GM18499 (cell line): Measurements from ENCODE around the gene PPT2.

Source experiments
- ATAC-seq: cut with Tn5 transposase; IDR thresholded peaks from one replicate; pipeline ENCODE4 v1.9.1; 2021; ENCODE audit warnings: moderate number of reproducible peaks; ENCODE audit not compliant: insufficient read depth, unreplicated experiment

The PPT2 gene

GRCh38 chr6:32149932-32150870, 3.7 kb upstream of the PPT2 start:
- no peak for ATAC-seq

- no peak for ATAC-seq
These were observed 2.6 kb upstream of the PPT2 start for GRCh38 chr6:32151181-32151862.

GRCh38 chr6:32151863-32152768, 1.8 kb upstream of the PPT2 start, which contains the start of gene PRRT1:
PRRT1 (minus strand) TSS chr6:32151939; CDS start chr6:32151827, 112 bp downstream.
- ATAC-seq = no peak

- no peak for ATAC-seq
These were observed 975 bp upstream of the PPT2 start for GRCh38 chr6:32152769-32153563.

GRCh38 chr6:32154514-32155161, 697 bp downstream of the PPT2 start:
- no peak for ATAC-seq

GRCh38 chr6:32156891-32157290, 3.0 kb downstream of the PPT2 start:
- no peak for ATAC-seq

- no peak for ATAC-seq
These were observed 4.1 kb downstream of the PPT2 start for GRCh38 chr6:32158052-32158451.

- ATAC-seq = no peak
These were observed 9.8 kb downstream of the PPT2 start for GRCh38 chr6:32163559-32164258.

- ATAC-seq = no peak
These were observed 10.4 kb downstream of the PPT2 start, which contains the start of gene EGFL8 for GRCh38 chr6:32164295-32164694. EGFL8 (plus strand) TSS chr6:32164595; CDS start chr6:32166166, 1,571 bp downstream.

- ATAC-seq = no peak
These were observed 12.6 kb downstream of the PPT2 start for GRCh38 chr6:32166411-32167061.

- ATAC-seq = no peak
These were observed 13.3 kb downstream of the PPT2 start for GRCh38 chr6:32167154-32167760.

GRCh38 chr6:32167761-32168262, 13.9 kb downstream of the PPT2 start:
- ATAC-seq = no peak

- no peak for ATAC-seq
These were observed 14.4 kb downstream of the PPT2 start for GRCh38 chr6:32168350-32168749.

GRCh38 chr6:32168807-32169591, 15.1 kb downstream of the PPT2 start:
- ATAC-seq = no peak

GRCh38 chr6:32170294-32170693, 16.4 kb downstream of the PPT2 start:
- ATAC-seq = no peak

- ATAC-seq = no peak
These were observed 17.3 kb downstream of the PPT2 start for GRCh38 chr6:32171234-32171633.
